ENCODE results near the gene NRDE2.
"Not testable (repeated sequence)": the region's sequence is repeated elsewhere in the genome, so short reads cannot be mapped to it uniquely, and the experiment has no call there.

Gene NRDE2

GRCh38 chr14:90341784-90342183 is 10.0 kb upstream of the NRDE2 start:
- TF ChIP-seq POLR2A (IDR thresholded peaks at IDR 0.05; ENCODE audit: low read depth, low read length) (no peak), POLR2AphosphoS5 (IDR thresholded peaks at IDR 0.05; ENCODE audit: low read depth, low read length) (no peak), TAF1 (IDR thresholded peaks at IDR 0.05; ENCODE audit: borderline replicate concordance, low read depth, low read length) (no peak)
- FAIRE-seq (no peak), DNase-seq (ENCODE audit: insufficient read length) (no peak)

GRCh38 chr14:90341232-90341631 is 9.5 kb upstream of the NRDE2 start:
- FAIRE-seq; DNase-seq (ENCODE audit: insufficient read length): not testable (repeated sequence)

GRCh38 chr14:90336985-90337384 is 5.2 kb upstream of the NRDE2 start:
- TF ChIP-seq TAF1 (IDR thresholded peaks at IDR 0.05; ENCODE audit: borderline replicate concordance, low read depth, low read length) (no peak), POLR2A (IDR thresholded peaks at IDR 0.05; ENCODE audit: low read depth, low read length) (no peak), POLR2AphosphoS5 (IDR thresholded peaks at IDR 0.05; ENCODE audit: low read depth, low read length) (no peak)
- FAIRE-seq, result no peak
- no peak for DNase-seq (ENCODE audit: insufficient read length)

GRCh38 chr14:90336401-90336800 is 4.7 kb upstream of the NRDE2 start:
- DNase-seq (ENCODE audit: insufficient read length), result no peak
- no peak for FAIRE-seq
- TF ChIP-seq POLR2AphosphoS5 (IDR thresholded peaks at IDR 0.05; ENCODE audit: low read depth, low read length) (no peak), TAF1 (IDR thresholded peaks at IDR 0.05; ENCODE audit: borderline replicate concordance, low read depth, low read length) (no peak), POLR2A (IDR thresholded peaks at IDR 0.05; ENCODE audit: low read depth, low read length) (no peak)

- FAIRE-seq, result no peak
- no peak for DNase-seq (ENCODE audit: insufficient read length)
- TF ChIP-seq POLR2A (IDR thresholded peaks at IDR 0.05; ENCODE audit: low read depth, low read length), result no peak
- no peak for TF ChIP-seq POLR2AphosphoS5 (IDR thresholded peaks at IDR 0.05; ENCODE audit: low read depth, low read length)
- TF ChIP-seq TAF1 (IDR thresholded peaks at IDR 0.05; ENCODE audit: borderline replicate concordance, low read depth, low read length), result no peak
Measured at GRCh38 chr14:90332271-90332584, 487 bp upstream of the NRDE2 start.

GRCh38 chr14:90330203-90331196 is 1.2 kb downstream of the NRDE2 start:
- TF ChIP-seq POLR2AphosphoS5 (IDR thresholded peaks at IDR 0.05; ENCODE audit: low read depth, low read length), result no peak
- TF ChIP-seq POLR2A (IDR thresholded peaks at IDR 0.05; ENCODE audit: low read depth, low read length), result no peak
- no peak for TF ChIP-seq TAF1 (IDR thresholded peaks at IDR 0.05; ENCODE audit: borderline replicate concordance, low read depth, low read length)
- FAIRE-seq (no peak), DNase-seq (ENCODE audit: insufficient read length) (no peak)

- no peak for FAIRE-seq
- DNase-seq (ENCODE audit: insufficient read length), result no peak
- no peak for TF ChIP-seq TAF1 (IDR thresholded peaks at IDR 0.05; ENCODE audit: borderline replicate concordance, low read depth, low read length)
- no peak for TF ChIP-seq POLR2A (IDR thresholded peaks at IDR 0.05; ENCODE audit: low read depth, low read length)
- no peak for TF ChIP-seq POLR2AphosphoS5 (IDR thresholded peaks at IDR 0.05; ENCODE audit: low read depth, low read length)
Measured at GRCh38 chr14:90321891-90322290, 9.8 kb downstream of the NRDE2 start.

- DNase-seq (ENCODE audit: insufficient read length) (no peak), FAIRE-seq (no peak)
- TF ChIP-seq POLR2AphosphoS5 (IDR thresholded peaks at IDR 0.05; ENCODE audit: low read depth, low read length) (no peak), POLR2A (IDR thresholded peaks at IDR 0.05; ENCODE audit: low read depth, low read length) (no peak), TAF1 (IDR thresholded peaks at IDR 0.05; ENCODE audit: borderline replicate concordance, low read depth, low read length) (no peak)
Measured at GRCh38 chr14:90319634-90320541, 11.9 kb downstream of the NRDE2 start.

- TF ChIP-seq TAF1 (IDR thresholded peaks at IDR 0.05; ENCODE audit: borderline replicate concordance, low read depth, low read length), result no peak
- no peak for TF ChIP-seq POLR2A (IDR thresholded peaks at IDR 0.05; ENCODE audit: low read depth, low read length)
- no peak for TF ChIP-seq POLR2AphosphoS5 (IDR thresholded peaks at IDR 0.05; ENCODE audit: low read depth, low read length)
- no peak for FAIRE-seq
- DNase-seq (ENCODE audit: insufficient read length), result no peak
Measured at GRCh38 chr14:90319173-90319572, 12.6 kb downstream of the NRDE2 start.

GRCh38 chr14:90318016-90318415 is 13.7 kb downstream of the NRDE2 start:
- DNase-seq (ENCODE audit: insufficient read length), result no peak
- no peak for TF ChIP-seq POLR2A (IDR thresholded peaks at IDR 0.05; ENCODE audit: low read depth, low read length)
- TF ChIP-seq POLR2AphosphoS5 (IDR thresholded peaks at IDR 0.05; ENCODE audit: low read depth, low read length), result no peak
- TF ChIP-seq TAF1 (IDR thresholded peaks at IDR 0.05; ENCODE audit: borderline replicate concordance, low read depth, low read length), result no peak
- no peak for FAIRE-seq

- no peak for TF ChIP-seq POLR2AphosphoS5 (IDR thresholded peaks at IDR 0.05; ENCODE audit: low read depth, low read length)
- no peak for TF ChIP-seq TAF1 (IDR thresholded peaks at IDR 0.05; ENCODE audit: borderline replicate concordance, low read depth, low read length)
- TF ChIP-seq POLR2A (IDR thresholded peaks at IDR 0.05; ENCODE audit: low read depth, low read length), result no peak
- DNase-seq (ENCODE audit: insufficient read length) (no peak), FAIRE-seq (no peak)
Measured at GRCh38 chr14:90317286-90317685, 14.5 kb downstream of the NRDE2 start.
